ENCODE results near the gene RAI1. TPM values are rescaled to one million over a fixed set of nuclear protein-coding genes. Genes with fewer than 3 reads are reported as not detected.

Gene RAI1
- total and polyA plus RNA-seq, 2 of the 13 experiments (the other 11 are each of a cell fraction or from before 2014, with no cell fraction given): 3.4 to 5.2 TPM

GRCh38 chr17:17808706-17809432, 127.6 kb downstream of the RAI1 start:
- intact Hi-C loops (cut with micrococcal nuclease; ENCODE audit: unreplicated experiment): no loop called here
- 99% methylated on average over 7 of the region's 15 CpGs for WGBS (ENCODE audit: low lambda C conversion rate)
- no peak for FAIRE-seq
- POLR2A ChIA-PET: no interaction called here
- Histone ChIP-seq H3K79me2 (ENCODE audit: insufficient read depth, low read length) (no peaks in the 10 kb centered on the region), H3K4me2 (ENCODE audit: low read depth, low read length) (no peak overlapping the region), H3K4me3 (replicated peaks in 1 of 3; ENCODE audit: insufficient read depth in 1 of 3, low read depth in 2 of 3, low read length in 3 of 3) (no peak overlapping the region), H2AFZ (ENCODE audit: low read length) (no peak overlapping the region), H3K9me3 (ENCODE audit: low read length) (no peaks in the 10 kb centered on the region), H3K27ac (ENCODE audit: extremely low read length, insufficient read depth, low read length) (no peak overlapping the region), H3K4me1 (ENCODE audit: insufficient read depth, low read length) (peaks cover 47% of the 10 kb centered on the region), H3K9ac (ENCODE audit: insufficient read depth, low read depth, low read length) (no peak overlapping the region), H3K36me3 (replicated peaks in 1 of 2; ENCODE audit: control insufficient read depth in 1 of 2, insufficient read depth in 2 of 2, low read length in 2 of 2) (peaks cover 11% of the 10 kb centered on the region in 2 experiments), H4K20me1 (ENCODE audit: insufficient read depth, low read length) (0 out of 2 replicates have a peak, but pooled peaks cover 4% of the 10 kb centered on the region), H3K27me3 (ENCODE audit: control insufficient read depth in 1 of 2, insufficient read depth in 2 of 2, low read length in 2 of 2) (no peaks in the 10 kb centered on the region)
- no peak for DNase-seq (ENCODE audit: low spot score)
- no TSS peak for BruUV-seq (replicated peaks)
- in situ Hi-C loops (cut with HindIII; ENCODE audit: extremely low pct_ligation_motif_present, low pct_unique_long_range_greater_than_20kb): no loop called here
- TF ChIP-seq KDM1A (CRISPR knock-in tag; IDR thresholded peaks at IDR 0.05) (0 out of 2 replicates have a peak, but pooled peaks have one; percentile 54), ZMYM3 (CRISPR knock-in tag; IDR thresholded peaks at IDR 0.05) (peak; percentile 68), SMAD1 (CRISPR knock-in tag; IDR thresholded peaks at IDR 0.05; ENCODE audit: borderline replicate concordance, low read depth) (no peak), ATF6 (CRISPR knock-in tag; conservative IDR thresholded peaks at IDR 0.05) (no peak), CHD4 (IDR thresholded peaks at IDR 0.05; ENCODE audit: borderline replicate concordance, low read length) (peak; percentile 78; the same call in 1 of the 2 replicates), ZNF274 (CRISPR knock-in tag; IDR thresholded peaks at IDR 0.05) (no peak), ZNF629 (CRISPR knock-in tag; conservative IDR thresholded peaks at IDR 0.05) (peak; percentile 97), ZNF800 (CRISPR knock-in tag; IDR thresholded peaks at IDR 0.05) (no peak), ZUFSP (CRISPR knock-in tag; IDR thresholded peaks at IDR 0.05; ENCODE audit: borderline replicate concordance) (no peak)
- no peak for ATAC-seq
- CTCF ChIA-PET (ENCODE audit: low intra/inter-chr PET ratio, low total read pairs): no interaction called here

All from HepG2 (cell line).